Prostate gland (tissue), 2 donors: ENCODE data around the gene JAKMIP2. TPM values are rescaled to one million over a fixed set of nuclear protein-coding genes. Genes with fewer than 3 reads are reported as not detected.
"Not testable (repeated sequence)": the region's sequence is repeated elsewhere in the genome, so short reads cannot be mapped to it uniquely, and the experiment has no call there.

Experiments
- DNase-seq: peaks from one replicate; pipeline ENCODE4 v3.0.0-alpha.2; 2019; ENCODE audit warnings: low spot score
- H3K27ac ChIP-seq, 2 donors: fragments of 200-600 bp; sonication (generic); 2 replicates each; pipeline ENCODE4 v1.5.1; 2017 to 2019
- H3K27me3 ChIP-seq: fragments of 200-600 bp; sonication (generic); replicated peaks from 2 replicates; pipeline ENCODE4 v1.5.1; 2019; ENCODE audit not compliant: insufficient read depth
- H3K36me3 ChIP-seq, 2 donors: fragments of 200-600 bp; sonication (generic); 1 replicate in 1 of 2; 2 replicates in 1 of 2; pipeline versions ENCODE4 v1.5.1 to v1.8.1; 2017 to 2019
- H3K4me1 ChIP-seq: fragments of 200-600 bp; sonication (generic); replicated peaks from 2 replicates; pipeline ENCODE4 v1.5.1; 2019
- H3K4me3 ChIP-seq, 2 donors: fragments of 200-600 bp; sonication (generic); 2 replicates each; pipeline ENCODE4 v1.5.1; 2017 to 2019
- H3K9me3 ChIP-seq: fragments of 200-600 bp; sonication (generic); 2 replicates; pipeline ENCODE4 v1.5.1; 2017
- POLR2A ChIP-seq: fragments of 450-650 bp; IDR thresholded peaks from one replicate; pipeline ENCODE4 v1.6.1; 2016; ENCODE audit warnings: antibody characterized with exemption, mild to moderate bottlenecking
- POLR2AphosphoS5 ChIP-seq: sonication (generic); formaldehyde crosslinking; IDR thresholded peaks from one replicate; pipeline ENCODE4 v1.6.1; 2017; ENCODE audit warnings: antibody characterized with exemption
- whole genome bisulfite sequencing: methylation state at CpG from one replicate; pipeline ENCODE4 v1.1.5; 2018; 5-methylcytosine and 5-hydroxymethylcytosine counted together
- intact Hi-C: fragments of 100-400 bp; cut with DNase I; formaldehyde crosslinking; loops from one replicate; pipeline ENCODE4 v1.14.2; 2022
- total RNA-seq, 2 donors: library from RNA; depleted of rRNA; stranded (reverse); fragments of >200 nt; gene quantifications; one replicate each; pipeline ENCODE4 v1.1.0, GENCODE V29; 2016
- TF ChIP-seq, protein P1 (sequence below), 4 experiments: fragments of 200-600 bp in 2 of 4; fragments of 450-650 bp in 2 of 4; sonication (generic) in 2 of 4; IDR thresholded peaks; 1 replicate in 3 of 4; 2 replicates in 1 of 4; pipeline ENCODE4 v1.5.1; 2016 to 2019; ENCODE audit warnings: antibody characterized with exemption in 4 of 4, mild to moderate bottlenecking in 2 of 4, moderate library complexity in 2 of 4

The JAKMIP2 gene
- total RNA-seq, 2 donors from 2014 or later, result 0.85 to 1.2 TPM

DNA sequence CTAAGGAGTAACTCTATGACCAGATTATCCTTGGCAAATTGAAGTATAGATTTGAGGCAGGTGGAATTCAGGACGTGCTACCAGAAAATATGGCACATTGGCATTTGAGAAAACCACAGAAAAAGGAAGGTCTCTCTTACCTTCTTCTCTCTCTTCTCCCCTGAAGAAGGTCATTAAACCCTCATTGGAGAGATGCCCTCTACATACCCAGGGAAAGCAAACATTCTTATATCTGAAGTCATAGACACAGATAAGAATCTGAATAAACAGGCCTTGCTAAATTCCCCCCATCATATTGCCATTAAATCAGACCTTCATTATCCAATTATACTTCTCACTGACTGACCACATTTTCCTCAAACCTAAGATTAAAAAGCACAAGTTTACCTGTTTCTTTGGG is 31.2 kb upstream of the JAKMIP2 start:
- no peaks in the 10 kb centered on the region for H3K9me3 ChIP-seq

GRCh38 chr5:147809830-147810666 is 27.5 kb upstream of the JAKMIP2 start:
- Histone ChIP-seq H3K9me3 (no peaks in the 10 kb centered on the region), H3K27ac (no peak overlapping the region), H3K4me3 (no peak overlapping the region), H3K36me3 (no peaks in the 10 kb centered on the region), H3K4me1 (no peaks in the 10 kb centered on the region), H3K27me3 (no peaks in the 10 kb centered on the region)
- intact Hi-C loops, result no loop called here
- 69% methylated on average over 5 of the region's 5 CpGs for WGBS
- no peak for DNase-seq
- TF ChIP-seq, protein P1, sequence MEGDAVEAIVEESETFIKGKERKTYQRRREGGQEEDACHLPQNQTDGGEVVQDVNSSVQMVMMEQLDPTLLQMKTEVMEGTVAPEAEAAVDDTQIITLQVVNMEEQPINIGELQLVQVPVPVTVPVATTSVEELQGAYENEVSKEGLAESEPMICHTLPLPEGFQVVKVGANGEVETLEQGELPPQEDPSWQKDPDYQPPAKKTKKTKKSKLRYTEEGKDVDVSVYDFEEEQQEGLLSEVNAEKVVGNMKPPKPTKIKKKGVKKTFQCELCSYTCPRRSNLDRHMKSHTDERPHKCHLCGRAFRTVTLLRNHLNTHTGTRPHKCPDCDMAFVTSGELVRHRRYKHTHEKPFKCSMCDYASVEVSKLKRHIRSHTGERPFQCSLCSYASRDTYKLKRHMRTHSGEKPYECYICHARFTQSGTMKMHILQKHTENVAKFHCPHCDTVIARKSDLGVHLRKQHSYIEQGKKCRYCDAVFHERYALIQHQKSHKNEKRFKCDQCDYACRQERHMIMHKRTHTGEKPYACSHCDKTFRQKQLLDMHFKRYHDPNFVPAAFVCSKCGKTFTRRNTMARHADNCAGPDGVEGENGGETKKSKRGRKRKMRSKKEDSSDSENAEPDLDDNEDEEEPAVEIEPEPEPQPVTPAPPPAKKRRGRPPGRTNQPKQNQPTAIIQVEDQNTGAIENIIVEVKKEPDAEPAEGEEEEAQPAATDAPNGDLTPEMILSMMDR (IDR thresholded peaks at IDR 0.05), result no peak
- TF ChIP-seq POLR2A, result no peak
- no peak for TF ChIP-seq POLR2AphosphoS5

More for the DNA sequence above, 31.2 kb upstream of the JAKMIP2 start:
- 70% methylated on average over 1 of the region's 1 CpG for WGBS
- intact Hi-C loops, result no loop called here
- Histone ChIP-seq H3K4me1 (no peaks in the 10 kb centered on the region), H3K27ac (no peak overlapping the region), H3K36me3 (no peaks in the 10 kb centered on the region), H3K4me3 (no peak overlapping the region), H3K27me3 (no peaks in the 10 kb centered on the region)
- TF ChIP-seq POLR2AphosphoS5 (no peak), POLR2A (no peak)
- TF ChIP-seq, protein P1 (IDR thresholded peaks at IDR 0.05), result no peak
- no peak for DNase-seq

GRCh38 chr5:147805030-147805454 is 22.5 kb upstream of the JAKMIP2 start:
- no peaks in the 10 kb centered on the region for H3K9me3 ChIP-seq
- no peaks in the 10 kb centered on the region for H3K36me3 ChIP-seq
- H3K4me1 ChIP-seq, result no peaks in the 10 kb centered on the region
- no peak for DNase-seq
- TF ChIP-seq POLR2A, result no peak
- TF ChIP-seq POLR2AphosphoS5, result no peak
- no peak overlapping the region for H3K4me3 ChIP-seq
- no peak overlapping the region for H3K27ac ChIP-seq
- no peaks in the 10 kb centered on the region for H3K27me3 ChIP-seq
- WGBS, result 78% methylated on average over 6 of the region's 6 CpGs
- intact Hi-C loops, result no loop called here

DNA sequence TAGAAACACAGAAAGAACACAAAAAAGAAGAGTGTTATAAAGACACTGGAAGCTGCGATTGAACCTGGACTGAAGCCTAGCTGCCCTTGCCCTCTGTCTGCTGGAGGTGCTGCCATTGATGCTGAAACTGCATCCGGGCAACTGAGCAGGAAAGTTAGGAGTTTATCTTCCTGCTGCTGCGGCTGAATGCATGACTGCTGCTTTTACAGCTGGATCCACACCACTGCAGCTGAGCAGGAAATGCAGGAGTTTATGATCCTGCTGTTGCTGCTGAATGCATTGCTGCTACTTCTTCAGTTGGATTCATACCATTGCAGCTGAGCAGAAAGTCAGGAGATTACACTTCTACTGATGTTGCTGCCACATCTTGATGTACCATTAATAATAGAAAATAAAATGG is 21.8 kb upstream of the JAKMIP2 start:
- no peak for DNase-seq
- intact Hi-C loops, result no loop called here
- no peaks in the 10 kb centered on the region for H3K4me1 ChIP-seq
- H3K4me3 ChIP-seq, result no peak overlapping the region
- no peaks in the 10 kb centered on the region for H3K36me3 ChIP-seq
- no peaks in the 10 kb centered on the region for H3K27me3 ChIP-seq
- H3K27ac ChIP-seq, result no peak overlapping the region
- TF ChIP-seq POLR2AphosphoS5 (no peak), POLR2A (no peak)
- TF ChIP-seq, protein P1 (IDR thresholded peaks at IDR 0.05), result no peak
- WGBS, result 45% methylated on average over 3 of the region's 3 CpGs
- H3K9me3 ChIP-seq, result no peaks in the 10 kb centered on the region

DNA sequence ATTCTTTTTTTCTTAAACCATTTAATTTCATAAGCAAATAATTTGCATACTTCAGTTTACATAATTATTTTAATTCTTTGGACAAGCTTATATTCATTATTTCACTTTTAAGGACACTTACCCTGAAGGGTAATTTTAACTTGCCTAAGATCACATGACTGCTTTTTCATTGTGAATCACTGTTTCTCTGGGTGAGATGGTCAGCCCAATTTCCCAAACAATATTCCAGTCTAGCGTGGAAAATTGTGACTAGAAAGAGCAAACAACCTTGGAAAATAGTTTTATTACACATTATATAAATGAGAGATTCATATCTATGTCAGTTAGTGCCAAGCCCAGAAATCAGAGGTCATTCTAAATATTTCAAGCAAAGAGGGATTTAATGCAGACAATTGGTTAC is 21.4 kb upstream of the JAKMIP2 start:
- no peak for DNase-seq
- Histone ChIP-seq H3K27ac (no peak overlapping the region), H3K36me3 (no peaks in the 10 kb centered on the region), H3K9me3 (no peaks in the 10 kb centered on the region), H3K4me1 (no peaks in the 10 kb centered on the region), H3K4me3 (no peak overlapping the region), H3K27me3 (no peaks in the 10 kb centered on the region)
- TF ChIP-seq POLR2AphosphoS5 (no peak), POLR2A (no peak)
- TF ChIP-seq, protein P1 (IDR thresholded peaks at IDR 0.05), result no peak
- intact Hi-C loops, result no loop called here
- 11% methylated on average over 1 of the region's 1 CpG for WGBS

GRCh38 chr5:147803161-147803560 is 20.6 kb upstream of the JAKMIP2 start:
- H3K27me3 ChIP-seq, H3K4me3 ChIP-seq, intact Hi-C loops, H3K9me3 ChIP-seq, H3K4me1 ChIP-seq, DNase-seq, H3K27ac ChIP-seq, H3K36me3 ChIP-seq: not testable (repeated sequence)
- WGBS, result 79% methylated on average over 3 of the region's 3 CpGs
